MM.1S (cell line): ENCODE measurements around the gene RRP15.

ENCODE experiments used
- DNase-seq: peaks from one replicate; pipeline ENCODE4 v3.0.0-alpha.2; 2015
- H2AFZ ChIP-seq: fragments of 300-600 bp; sonication (generic); 2 replicates; pipeline ENCODE4 v1.6.0; 2016; ENCODE audit warnings: antibody characterized with exemption, low read length
- H3F3A ChIP-seq: fragments of 300-600 bp; sonication (generic); 2 replicates; pipeline ENCODE4 v1.6.1; 2016; ENCODE audit warnings: mild to moderate bottlenecking, antibody characterized with exemption, low read length, moderate library complexity, mixed read lengths; ENCODE audit not compliant: insufficient read depth
- H3K27ac ChIP-seq: fragments of 300-600 bp; sonication (generic); 2 replicates; pipeline ENCODE4 v1.5.1; 2016; ENCODE audit warnings: mild to moderate bottlenecking, low read length
- H3K27me3 ChIP-seq: fragments of 300-600 bp; sonication (generic); replicated peaks from 2 replicates; pipeline ENCODE4 v1.6.0; 2016; ENCODE audit warnings: low read length; ENCODE audit not compliant: insufficient read depth
- H3K36me3 ChIP-seq: fragments of 300-600 bp; sonication (generic); replicated peaks from 2 replicates; pipeline ENCODE4 v1.6.1; 2016; ENCODE audit warnings: mild to moderate bottlenecking, low read length, mixed read lengths; ENCODE audit not compliant: insufficient read depth
- H3K4me1 ChIP-seq: fragments of 300-600 bp; sonication (generic); 2 replicates; pipeline ENCODE4 v1.6.1; 2016; ENCODE audit warnings: low read length, mixed read lengths
- H3K4me2 ChIP-seq: fragments of 300-600 bp; sonication (generic); 2 replicates; pipeline ENCODE4 v1.6.0; 2016; ENCODE audit warnings: low read depth, low read length
- H3K4me3 ChIP-seq: fragments of 300-600 bp; sonication (generic); 2 replicates; pipeline ENCODE4 v1.5.1; 2016; ENCODE audit warnings: low read length, mixed read lengths
- H3K79me2 ChIP-seq: fragments of 300-600 bp; sonication (generic); 2 replicates; pipeline ENCODE4 v1.6.1; 2016; ENCODE audit warnings: mixed run types, low read length, mixed read lengths
- H3K9ac ChIP-seq: fragments of 300-600 bp; sonication (generic); 2 replicates; pipeline ENCODE4 v1.6.1; 2016; ENCODE audit warnings: low read length, mixed read lengths
- H3K9me2 ChIP-seq: fragments of 300-600 bp; sonication (generic); replicated peaks from 2 replicates; pipeline ENCODE4 v1.6.1; 2016; ENCODE audit warnings: mild to moderate bottlenecking, low read length, mixed read lengths; ENCODE audit not compliant: insufficient read depth
- H3K9me3 ChIP-seq: fragments of 300-600 bp; sonication (generic); replicated peaks from 2 replicates; pipeline ENCODE4 v1.6.1; 2016; ENCODE audit warnings: mild to moderate bottlenecking, low read length, mixed read lengths; ENCODE audit not compliant: insufficient read depth
- H4K20me1 ChIP-seq: fragments of 300-600 bp; sonication (generic); 2 replicates; pipeline ENCODE4 v1.6.1; 2016; ENCODE audit warnings: mild to moderate bottlenecking, low read length, moderate library complexity, mixed read lengths; ENCODE audit not compliant: insufficient read depth
- EZH2 ChIP-seq: fragments of 300-600 bp; sonication (generic); optimal IDR thresholded peaks from 2 replicates; pipeline ENCODE3; 2017; ENCODE audit warnings: low read depth, mild to moderate bottlenecking, antibody characterized with exemption, low read length, mixed read lengths
- EZH2phosphoT487 ChIP-seq: fragments of 300-600 bp; sonication (generic); IDR thresholded peaks from 2 replicates; pipeline ENCODE4 v1.6.1; 2018; ENCODE audit warnings: antibody characterized with exemption, low read length
- TF ChIP-seq, protein P1 (sequence below): fragments of 300-600 bp; sonication (generic); IDR thresholded peaks from 2 replicates; pipeline ENCODE4 v1.5.1; 2016; ENCODE audit warnings: antibody characterized with exemption, low read length, mixed read lengths

The RRP15 gene

DNA sequence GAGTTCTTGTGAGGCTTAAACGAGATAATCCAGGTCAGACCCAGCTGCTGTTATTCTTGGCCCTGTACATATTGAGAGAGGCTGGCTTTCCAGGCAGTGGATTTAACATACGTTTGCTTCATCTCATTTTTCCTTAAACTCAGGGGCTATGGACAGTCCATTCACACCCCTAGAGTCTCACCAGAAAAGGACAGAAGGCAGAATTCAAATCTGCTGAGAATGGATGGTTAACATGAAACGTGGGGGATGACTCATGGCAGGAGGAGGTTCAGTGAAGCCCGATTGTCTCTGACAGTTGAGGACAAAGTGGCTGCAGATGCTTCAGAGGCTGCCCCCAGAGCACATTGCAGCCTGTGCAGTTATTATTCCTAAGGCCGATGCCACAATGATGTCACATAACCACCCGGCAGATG, 99.5 kb downstream of the RRP15 start:
- Histone ChIP-seq H2AFZ (no peak overlapping the region), H3K9me2 (no peaks in the 10 kb centered on the region), H3K27me3 (no peaks in the 10 kb centered on the region), H3K9ac (no peak overlapping the region), H3K27ac (no peak overlapping the region), H3K4me3 (no peak overlapping the region), H3K36me3 (no peaks in the 10 kb centered on the region), H3K79me2 (no peaks in the 10 kb centered on the region), H3F3A (no peaks in the 10 kb centered on the region), H3K4me2 (no peak overlapping the region), H3K4me1 (no peaks in the 10 kb centered on the region), H3K9me3 (no peaks in the 10 kb centered on the region), H4K20me1 (no peaks in the 10 kb centered on the region)
- no peak for DNase-seq
- TF ChIP-seq, protein P1, sequence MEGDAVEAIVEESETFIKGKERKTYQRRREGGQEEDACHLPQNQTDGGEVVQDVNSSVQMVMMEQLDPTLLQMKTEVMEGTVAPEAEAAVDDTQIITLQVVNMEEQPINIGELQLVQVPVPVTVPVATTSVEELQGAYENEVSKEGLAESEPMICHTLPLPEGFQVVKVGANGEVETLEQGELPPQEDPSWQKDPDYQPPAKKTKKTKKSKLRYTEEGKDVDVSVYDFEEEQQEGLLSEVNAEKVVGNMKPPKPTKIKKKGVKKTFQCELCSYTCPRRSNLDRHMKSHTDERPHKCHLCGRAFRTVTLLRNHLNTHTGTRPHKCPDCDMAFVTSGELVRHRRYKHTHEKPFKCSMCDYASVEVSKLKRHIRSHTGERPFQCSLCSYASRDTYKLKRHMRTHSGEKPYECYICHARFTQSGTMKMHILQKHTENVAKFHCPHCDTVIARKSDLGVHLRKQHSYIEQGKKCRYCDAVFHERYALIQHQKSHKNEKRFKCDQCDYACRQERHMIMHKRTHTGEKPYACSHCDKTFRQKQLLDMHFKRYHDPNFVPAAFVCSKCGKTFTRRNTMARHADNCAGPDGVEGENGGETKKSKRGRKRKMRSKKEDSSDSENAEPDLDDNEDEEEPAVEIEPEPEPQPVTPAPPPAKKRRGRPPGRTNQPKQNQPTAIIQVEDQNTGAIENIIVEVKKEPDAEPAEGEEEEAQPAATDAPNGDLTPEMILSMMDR: no peak
- TF ChIP-seq EZH2phosphoT487 (no peak), EZH2 (no peak)
